Measurements from ENCODE around the gene MTUS2.

Gene MTUS2

DNA sequence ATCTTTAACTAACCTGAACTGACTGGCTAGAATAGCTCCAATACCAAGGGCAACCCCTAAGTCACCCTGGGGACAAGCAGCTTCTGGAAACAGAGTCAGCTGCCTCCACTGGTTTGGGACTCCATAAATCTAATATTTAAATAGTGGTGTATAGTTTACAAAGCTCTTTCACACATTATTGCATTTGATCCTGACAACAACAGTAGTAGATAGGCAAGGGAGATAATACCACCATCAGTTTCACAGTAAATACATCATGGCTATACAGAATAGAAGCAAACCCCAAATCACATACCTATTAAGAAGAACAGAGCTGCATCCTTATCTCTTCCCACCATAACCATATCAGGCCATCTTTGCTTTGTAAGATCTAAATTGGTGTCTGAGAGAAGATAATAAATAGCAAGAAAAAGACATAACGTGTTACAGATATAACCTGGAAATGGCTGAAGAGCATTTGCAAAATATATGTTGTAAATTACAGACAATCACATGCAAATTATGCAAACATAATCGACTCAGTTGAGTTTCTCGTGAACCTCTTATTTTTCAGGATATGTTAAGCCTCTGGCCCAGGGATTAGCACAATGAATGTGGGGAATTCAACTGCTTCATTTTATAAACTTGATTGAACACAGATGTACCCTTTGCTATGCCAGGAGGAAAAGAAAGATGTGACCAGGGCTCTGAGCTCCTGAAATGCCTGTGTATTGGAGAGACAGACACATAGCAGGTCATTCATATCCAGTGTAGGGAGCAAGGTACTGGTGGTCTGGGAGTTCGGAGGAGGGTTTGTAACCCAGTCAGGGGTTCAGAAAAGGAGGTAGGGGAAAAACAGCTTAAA, 632.9 kb downstream of the MTUS2 start:
- TF ChIP-seq POLR2A (IDR thresholded peaks at IDR 0.05; ENCODE audit: extremely low read depth, insufficient read length): no peak
- TF ChIP-seq MYC (IDR thresholded peaks at IDR 0.05; ENCODE audit: low read depth, low read length): no peak
- TF ChIP-seq, protein P1, sequence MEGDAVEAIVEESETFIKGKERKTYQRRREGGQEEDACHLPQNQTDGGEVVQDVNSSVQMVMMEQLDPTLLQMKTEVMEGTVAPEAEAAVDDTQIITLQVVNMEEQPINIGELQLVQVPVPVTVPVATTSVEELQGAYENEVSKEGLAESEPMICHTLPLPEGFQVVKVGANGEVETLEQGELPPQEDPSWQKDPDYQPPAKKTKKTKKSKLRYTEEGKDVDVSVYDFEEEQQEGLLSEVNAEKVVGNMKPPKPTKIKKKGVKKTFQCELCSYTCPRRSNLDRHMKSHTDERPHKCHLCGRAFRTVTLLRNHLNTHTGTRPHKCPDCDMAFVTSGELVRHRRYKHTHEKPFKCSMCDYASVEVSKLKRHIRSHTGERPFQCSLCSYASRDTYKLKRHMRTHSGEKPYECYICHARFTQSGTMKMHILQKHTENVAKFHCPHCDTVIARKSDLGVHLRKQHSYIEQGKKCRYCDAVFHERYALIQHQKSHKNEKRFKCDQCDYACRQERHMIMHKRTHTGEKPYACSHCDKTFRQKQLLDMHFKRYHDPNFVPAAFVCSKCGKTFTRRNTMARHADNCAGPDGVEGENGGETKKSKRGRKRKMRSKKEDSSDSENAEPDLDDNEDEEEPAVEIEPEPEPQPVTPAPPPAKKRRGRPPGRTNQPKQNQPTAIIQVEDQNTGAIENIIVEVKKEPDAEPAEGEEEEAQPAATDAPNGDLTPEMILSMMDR (IDR thresholded peaks at IDR 0.05; ENCODE audit: low read depth, low read length): no peak
- TF ChIP-seq, protein P2, sequence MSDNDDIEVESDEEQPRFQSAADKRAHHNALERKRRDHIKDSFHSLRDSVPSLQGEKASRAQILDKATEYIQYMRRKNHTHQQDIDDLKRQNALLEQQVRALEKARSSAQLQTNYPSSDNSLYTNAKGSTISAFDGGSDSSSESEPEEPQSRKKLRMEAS (IDR thresholded peaks at IDR 0.05; ENCODE audit: low read depth, low read length): no peak
- no peak for DNase-seq (ENCODE audit: low read depth)
- H3K4me3 ChIP-seq (ENCODE audit: low read depth, low read length): no peak overlapping the region

DNA sequence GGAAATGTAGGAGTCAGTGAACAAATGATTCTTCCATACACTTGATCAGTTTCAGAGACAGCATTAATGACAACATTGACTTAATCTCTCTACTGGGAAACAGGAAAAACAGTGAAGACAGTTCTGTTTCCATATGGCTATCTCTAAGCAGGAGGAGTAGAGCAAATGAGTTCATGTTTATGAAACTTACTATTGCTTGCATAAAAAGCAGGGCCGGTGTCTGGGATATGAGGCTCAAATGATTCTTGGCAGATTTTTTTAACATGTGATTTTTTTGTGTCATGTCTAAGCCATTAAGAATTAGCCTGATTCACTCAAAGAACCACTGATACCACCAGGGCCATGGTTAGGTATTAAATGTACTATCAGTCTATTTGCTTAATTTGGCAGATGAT, 633.5 kb downstream of the MTUS2 start:
- no peak overlapping the region for H3K4me3 ChIP-seq (ENCODE audit: low read depth, low read length)
- no peak for DNase-seq (ENCODE audit: low read depth)
- TF ChIP-seq POLR2A (IDR thresholded peaks at IDR 0.05; ENCODE audit: extremely low read depth, insufficient read length) (no peak), MYC (IDR thresholded peaks at IDR 0.05; ENCODE audit: low read depth, low read length) (no peak)
- TF ChIP-seq, protein P1 (IDR thresholded peaks at IDR 0.05; ENCODE audit: low read depth, low read length): no peak
- TF ChIP-seq, protein P2 (IDR thresholded peaks at IDR 0.05; ENCODE audit: low read depth, low read length): no peak

DNA sequence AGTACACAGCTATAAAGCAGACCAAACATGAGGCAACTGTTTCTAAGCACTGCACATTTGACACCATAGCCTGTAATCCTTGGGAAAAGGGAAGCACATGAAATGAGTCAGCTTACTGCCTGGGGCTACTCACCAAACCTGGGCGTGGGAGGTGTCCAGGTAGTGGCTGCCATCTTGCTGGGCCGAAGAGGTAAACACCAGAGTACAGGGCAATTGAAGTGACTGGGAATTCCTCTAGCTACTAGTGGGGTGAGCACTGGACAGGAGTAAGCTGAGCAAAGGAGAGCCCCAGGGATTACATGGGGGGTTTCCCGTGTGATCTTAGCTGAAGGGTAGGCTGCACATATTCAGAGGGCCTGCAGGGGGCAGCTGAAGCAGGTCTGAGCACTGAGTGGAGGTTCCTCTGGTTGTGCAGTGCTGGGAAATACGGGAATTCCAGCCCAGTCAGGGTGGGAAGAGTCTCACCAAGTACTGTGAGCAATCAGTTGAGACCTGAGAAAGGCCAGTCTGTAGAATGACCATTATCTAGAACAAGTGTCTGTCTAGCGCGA, 634.9 kb downstream of the MTUS2 start:
- no peak overlapping the region for H3K4me3 ChIP-seq (ENCODE audit: low read depth, low read length)
- peak; percentile 62 for DNase-seq (ENCODE audit: low read depth)
- TF ChIP-seq POLR2A (IDR thresholded peaks at IDR 0.05; ENCODE audit: extremely low read depth, insufficient read length): no peak
- TF ChIP-seq, protein P1 (IDR thresholded peaks at IDR 0.05; ENCODE audit: low read depth, low read length): peak; percentile 71

DNA sequence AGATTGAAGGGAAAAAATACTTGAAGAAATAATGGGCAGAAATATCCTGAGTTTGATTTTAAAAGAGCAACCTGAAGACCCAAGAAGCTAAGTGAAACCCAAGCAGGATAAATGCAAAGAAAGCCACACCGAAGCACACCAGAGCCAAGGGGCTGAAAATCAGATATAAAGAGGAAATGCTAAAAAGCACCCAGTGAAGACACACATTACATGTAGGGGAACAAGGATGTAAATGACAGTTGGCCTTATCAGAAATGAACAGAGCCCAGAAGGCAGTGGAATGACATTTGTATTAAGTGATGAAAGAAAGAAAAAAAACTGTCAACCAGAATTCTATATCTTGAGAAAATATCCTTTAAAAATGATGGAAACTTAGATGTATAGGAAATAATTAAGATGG, 636.3 kb downstream of the MTUS2 start:
- no peak for DNase-seq (ENCODE audit: low read depth)
- no peak overlapping the region for H3K4me3 ChIP-seq (ENCODE audit: low read depth, low read length)
- TF ChIP-seq, protein P1 (IDR thresholded peaks at IDR 0.05; ENCODE audit: low read depth, low read length): no peak
- TF ChIP-seq MYC (IDR thresholded peaks at IDR 0.05; ENCODE audit: low read depth, low read length) (no peak), POLR2A (IDR thresholded peaks at IDR 0.05; ENCODE audit: extremely low read depth, insufficient read length) (no peak)
- TF ChIP-seq, protein P2 (IDR thresholded peaks at IDR 0.05; ENCODE audit: low read depth, low read length): no peak

DNA sequence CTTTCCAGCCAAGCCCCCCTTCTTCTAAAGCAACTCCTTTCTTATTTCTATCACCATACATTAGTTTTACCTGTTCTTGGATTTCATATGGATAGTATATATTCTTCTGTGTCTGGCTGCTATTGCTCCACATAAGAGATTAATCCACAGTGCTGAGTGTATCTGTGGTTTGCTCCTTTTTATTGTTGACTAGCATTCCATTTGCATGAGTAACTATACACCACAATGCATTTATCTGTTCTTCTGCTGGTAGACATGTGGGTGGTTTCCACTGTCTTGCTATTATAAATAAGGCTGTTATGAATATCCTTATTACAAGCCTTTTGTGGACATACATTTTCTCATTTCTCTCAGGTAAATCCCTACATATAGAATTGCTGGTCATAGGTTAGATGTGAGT, 637.2 kb downstream of the MTUS2 start:
- no peak overlapping the region for H3K4me3 ChIP-seq (ENCODE audit: low read depth, low read length)
- TF ChIP-seq POLR2A (IDR thresholded peaks at IDR 0.05; ENCODE audit: extremely low read depth, insufficient read length) (no peak), MYC (IDR thresholded peaks at IDR 0.05; ENCODE audit: low read depth, low read length) (no peak)
- TF ChIP-seq, protein P2 (IDR thresholded peaks at IDR 0.05; ENCODE audit: low read depth, low read length): no peak
- TF ChIP-seq, protein P1 (IDR thresholded peaks at IDR 0.05; ENCODE audit: low read depth, low read length): no peak
- no peak for DNase-seq (ENCODE audit: low read depth)
